Keratinocyte (primary cell): ENCODE data around the gene LRCOL1.

Experiments used
- CTCF ChIP-seq, 3 experiments: IDR thresholded peaks in 1 of 3; conservative IDR thresholded peaks in 1 of 3; optimal IDR thresholded peaks in 1 of 3; 2 replicates in 2 of 3; 3 replicates in 1 of 3; pipeline versions ENCODE3 to v1.5.1; 2011; ENCODE audit warnings: low read length in 3 of 3, mild to moderate bottlenecking in 3 of 3, moderate library complexity in 2 of 3, control low read depth in 1 of 3, inconsistent platforms in 1 of 3; ENCODE audit not compliant: insufficient read depth in 2 of 3; ENCODE audit errors: extremely low read depth in 1 of 3
- EZH2 ChIP-seq: IDR thresholded peaks from one replicate; pipeline ENCODE4 v1.6.1; 2012; ENCODE audit warnings: inconsistent platforms, mild to moderate bottlenecking, low read length, moderate library complexity

DNA sequence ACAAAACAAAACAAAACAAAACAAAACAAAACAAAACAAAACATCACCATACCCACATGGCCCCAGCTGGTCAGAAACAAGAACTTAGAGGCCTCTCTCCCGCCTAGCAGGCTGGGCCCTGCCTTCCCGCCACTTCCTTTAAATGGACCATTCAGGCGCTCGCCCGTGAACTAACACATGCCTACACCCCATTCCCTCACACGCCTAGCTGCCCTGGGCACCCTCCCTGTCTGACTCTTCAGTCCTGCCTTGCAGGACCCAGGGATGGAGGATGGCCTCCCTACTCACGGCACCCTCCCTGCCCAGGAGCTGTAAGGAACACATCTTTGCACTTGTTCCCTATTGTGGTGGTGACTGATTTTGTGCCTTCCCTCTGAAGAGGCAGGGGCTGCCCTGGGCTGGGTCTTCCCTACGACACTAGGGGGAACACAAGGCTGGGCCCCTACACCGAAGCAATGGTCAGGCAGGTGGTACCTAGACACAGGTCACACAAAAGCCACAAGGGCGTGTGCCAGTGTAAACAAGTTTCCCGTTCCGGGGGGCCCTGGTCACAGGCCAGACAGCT, 29.7 kb upstream of the LRCOL1 start:
- TF ChIP-seq EZH2 (no peak), CTCF (optimal IDR thresholded peaks at IDR 0.05 in 1 of 3, IDR thresholded peaks at IDR 0.05 in 1 of 3, conservative IDR thresholded peaks at IDR 0.05 in 1 of 3; ENCODE audit: extremely low read depth in 1 of 3, insufficient read depth in 2 of 3, low read length in 3 of 3) (no peak)
